Lower lobe of right lung (tissue), 2 donors: Measurements from ENCODE around the gene ARHGAP21. TPM values are rescaled to one million over a fixed set of nuclear protein-coding genes. Genes with fewer than 3 reads are reported as not detected.

ENCODE experiments used
- ATAC-seq, 2 donors: fragments of 200-7000 bp; cut with Tn5 transposase; one replicate each; pipeline ENCODE4 v1.9.1; 2020 to 2022; ENCODE audit warnings: mild to moderate bottlenecking in 2 of 2, moderate library complexity in 2 of 2
- DNase-seq: peaks from one replicate; pipeline ENCODE4 v3.0.0-alpha.2; 2020
- H3K27ac ChIP-seq: fragments of 200-600 bp; one replicate; pipeline ENCODE4 v1.8.0; 2022
- H3K27me3 ChIP-seq: fragments of 200-600 bp; one replicate; pipeline ENCODE4 v1.8.0; 2022; ENCODE audit warnings: low read depth
- H3K36me3 ChIP-seq: fragments of 200-600 bp; one replicate; pipeline ENCODE4 v1.8.0; 2022; ENCODE audit warnings: mild to moderate bottlenecking
- H3K4me1 ChIP-seq: fragments of 200-600 bp; one replicate; pipeline ENCODE4 v1.8.0; 2022
- H3K4me3 ChIP-seq: fragments of 200-600 bp; one replicate; pipeline ENCODE4 v1.8.0; 2022; ENCODE audit warnings: mild to moderate bottlenecking
- H3K9me3 ChIP-seq: fragments of 200-600 bp; one replicate; pipeline ENCODE4 v1.8.0; 2022
- CTCF ChIP-seq: fragments of 200-600 bp; IDR thresholded peaks from one replicate; pipeline ENCODE4 v1.8.0; 2022; ENCODE audit warnings: antibody characterized with exemption, mild to moderate bottlenecking
- intact Hi-C: fragments of 100-400 bp; cut with DNase I; formaldehyde crosslinking; loops from one replicate; pipeline ENCODE4 v1.11.0; 2022
- total RNA-seq: library from RNA; stranded (reverse); fragmentation: NEBNext Ultra II Directional; extraction: Animal tissue kit (Norgen Biotek cat#: 25700); gene quantifications from one replicate; pipeline ENCODE4 v1.2.1, GENCODE V29; 2021
- donor health status: DM: no; HTN: yes; CAD: no; lungs with severe emphysema.

Gene ARHGAP21
- total RNA-seq, 1 donor from 2014 or later, result 83.1 TPM

GRCh38 chr10:24703700-24704099, 20.0 kb downstream of the ARHGAP21 start:
- H3K4me1 ChIP-seq, result peaks cover 23% of the 10 kb centered on the region
- intact Hi-C loops, result no loop called here
- DNase-seq, result no peak
- ATAC-seq, result no peak
- TF ChIP-seq CTCF, result no peak
- H3K27me3 ChIP-seq, result no peaks in the 10 kb centered on the region
- no peaks in the 10 kb centered on the region for H3K9me3 ChIP-seq
- H3K36me3 ChIP-seq, result no peaks in the 10 kb centered on the region
- no peak overlapping the region for H3K4me3 ChIP-seq
- H3K27ac ChIP-seq, result no peak overlapping the region

GRCh38 chr10:24701447-24701846, 22.2 kb downstream of the ARHGAP21 start:
- no peak for TF ChIP-seq CTCF
- intact Hi-C loops, result no loop called here
- no peaks in the 10 kb centered on the region for H3K36me3 ChIP-seq
- H3K9me3 ChIP-seq, result no peaks in the 10 kb centered on the region
- no peak overlapping the region for H3K27ac ChIP-seq
- no peak for ATAC-seq
- no peaks in the 10 kb centered on the region for H3K27me3 ChIP-seq
- no peak overlapping the region for H3K4me3 ChIP-seq
- DNase-seq, result no peak
- H3K4me1 ChIP-seq, result peaks cover 8% of the 10 kb centered on the region

- ATAC-seq, result no peak
- Histone ChIP-seq H3K4me1 (peaks cover 3% of the 10 kb centered on the region), H3K27ac (no peak overlapping the region), H3K36me3 (no peaks in the 10 kb centered on the region), H3K4me3 (no peak overlapping the region), H3K9me3 (no peaks in the 10 kb centered on the region), H3K27me3 (no peaks in the 10 kb centered on the region)
- intact Hi-C loops, result no loop called here
- no peak for DNase-seq
- TF ChIP-seq CTCF, result no peak
These were observed 22.7 kb downstream of the ARHGAP21 start for GRCh38 chr10:24700948-24701347.

GRCh38 chr10:24698270-24698669, 25.4 kb downstream of the ARHGAP21 start:
- Histone ChIP-seq H3K36me3 (no peaks in the 10 kb centered on the region), H3K4me3 (no peak overlapping the region), H3K27me3 (no peaks in the 10 kb centered on the region), H3K27ac (no peak overlapping the region), H3K9me3 (no peaks in the 10 kb centered on the region), H3K4me1 (peaks cover 3% of the 10 kb centered on the region)
- no peak for TF ChIP-seq CTCF
- no peak for ATAC-seq
- no peak for DNase-seq
- intact Hi-C loops, result no loop called here

- no peaks in the 10 kb centered on the region for H3K27me3 ChIP-seq
- H3K27ac ChIP-seq, result no peak overlapping the region
- intact Hi-C loops, result no loop called here
- peaks cover 3% of the 10 kb centered on the region for H3K4me1 ChIP-seq
- H3K36me3 ChIP-seq, result no peaks in the 10 kb centered on the region
- no peak for TF ChIP-seq CTCF
- DNase-seq (no peak), ATAC-seq (no peak)
- no peaks in the 10 kb centered on the region for H3K9me3 ChIP-seq
- H3K4me3 ChIP-seq, result no peak overlapping the region
These were observed 26.6 kb downstream of the ARHGAP21 start for GRCh38 chr10:24697080-24697479.

- TF ChIP-seq CTCF, result no peak
- Histone ChIP-seq H3K4me3 (no peak overlapping the region), H3K27me3 (no peaks in the 10 kb centered on the region), H3K36me3 (no peaks in the 10 kb centered on the region), H3K4me1 (peaks cover 3% of the 10 kb centered on the region), H3K27ac (no peak overlapping the region), H3K9me3 (no peaks in the 10 kb centered on the region)
- no peak for DNase-seq
- intact Hi-C loops, result no loop called here
- ATAC-seq, result no peak
These were observed 28.2 kb downstream of the ARHGAP21 start for GRCh38 chr10:24695452-24695851.
